ENCODE data around the gene TOP2A. TPM values are rescaled to one million over a fixed set of nuclear protein-coding genes. Genes with fewer than 3 reads are reported as not detected.
A peak's percentile ranks its signal among the peaks of the same experiment; 100 is the strongest.

Gene TOP2A
- 4.9 and 41.6 TPM in 2 replicates for total RNA-seq
- 39.2 and 122 TPM in 2 replicates for polyA plus RNA-seq
- 30.2 and 100 TPM in 2 replicates for polyA plus RNA-seq (2012)
- 5.8 and 7.9 TPM in 2 replicates for polyA minus RNA-seq (ENCODE audit: low replicate concordance)

- Histone ChIP-seq H4K20me1 (ENCODE audit: control insufficient read depth, extremely low read depth, insufficient read depth, low read length) (no peaks in the 10 kb centered on the region), H3K4me3 (replicated peaks in 1 of 4; ENCODE audit: control extremely low read depth in 1 of 4, insufficient read depth in 1 of 4, low read depth in 3 of 4, low read length in 4 of 4) (peak within 1 kb of the TSS; percentile 60 to 84 (median 70)), H3K9ac (ENCODE audit: insufficient read depth, low read length) (peak within 1 kb of the TSS; percentile 63), H3K27ac (ENCODE audit: insufficient read depth, low read length) (peak within 1 kb of the TSS; percentile 86), H3K9me3 (ENCODE audit: control insufficient read depth, insufficient read depth, low read depth, low read length) (no peaks in the 10 kb centered on the region), H2AFZ (ENCODE audit: low read length) (peak within 1 kb of the TSS; percentile 72), H3K4me1 (ENCODE audit: control insufficient read depth, extremely low read depth, insufficient read depth, low read length) (peaks cover 7% of the 10 kb centered on the region), H3K4me2 (ENCODE audit: extremely low read depth, insufficient read depth, low read length) (peak within 1 kb of the TSS; percentile 97), H3K79me2 (ENCODE audit: control insufficient read depth, insufficient read depth, low read length) (peaks cover 33% of the 10 kb centered on the region), H3K27me3 (ENCODE audit: control insufficient read depth, insufficient read depth, low read length) (no peaks in the 10 kb centered on the region), H3K36me3 (ENCODE audit: control insufficient read depth, insufficient read depth, low read length) (no peaks in the 10 kb centered on the region)
- DNase-seq (ENCODE audit: low read depth in 2 of 2) = peak; percentile 99 to 100
- no peak for TF ChIP-seq EZH2 (IDR thresholded peaks at IDR 0.05; ENCODE audit: low read length, missing control alignments)
- TF ChIP-seq CTCF (conservative IDR thresholded peaks at IDR 0.05 in 1 of 2, IDR thresholded peaks at IDR 0.05 in 1 of 2; ENCODE audit: low read depth in 1 of 2, low read length in 2 of 2) = no peak
These were observed at the start of gene TOP2A for GRCh38 chr17:40417609-40418427. TOP2A (minus strand) TSS chr17:40417896; CDS start chr17:40417791, 105 bp downstream.

GRCh38 chr17:40467281-40467867 is 49.7 kb upstream of the TOP2A start:
- H3K9ac ChIP-seq (ENCODE audit: insufficient read depth, low read length) = no peak overlapping the region
- no peaks in the 10 kb centered on the region for H3K36me3 ChIP-seq (ENCODE audit: control insufficient read depth, insufficient read depth, low read length)
- no peak for DNase-seq (ENCODE audit: low read depth in 2 of 2)
- H2AFZ ChIP-seq (ENCODE audit: low read length) = no peak overlapping the region
- H3K4me2 ChIP-seq (ENCODE audit: extremely low read depth, insufficient read depth, low read length) = no peak overlapping the region
- H3K79me2 ChIP-seq (ENCODE audit: control insufficient read depth, insufficient read depth, low read length) = no peaks in the 10 kb centered on the region
- no peaks in the 10 kb centered on the region for H3K9me3 ChIP-seq (ENCODE audit: control insufficient read depth, insufficient read depth, low read depth, low read length)
- no peaks in the 10 kb centered on the region for H4K20me1 ChIP-seq (ENCODE audit: control insufficient read depth, extremely low read depth, insufficient read depth, low read length)
- no peak for TF ChIP-seq CTCF (conservative IDR thresholded peaks at IDR 0.05 in 1 of 2, IDR thresholded peaks at IDR 0.05 in 1 of 2; ENCODE audit: low read depth in 1 of 2, low read length in 2 of 2)
- no peak for TF ChIP-seq EZH2 (IDR thresholded peaks at IDR 0.05; ENCODE audit: low read length, missing control alignments)
- peaks cover 12% of the 10 kb centered on the region for H3K4me1 ChIP-seq (ENCODE audit: control insufficient read depth, extremely low read depth, insufficient read depth, low read length)
- H3K27ac ChIP-seq (ENCODE audit: insufficient read depth, low read length) = no peak overlapping the region
- H3K4me3 ChIP-seq (replicated peaks in 1 of 4; ENCODE audit: control extremely low read depth in 1 of 4, insufficient read depth in 1 of 4, low read depth in 3 of 4, low read length in 4 of 4) = no peak overlapping the region
- H3K27me3 ChIP-seq (ENCODE audit: control insufficient read depth, insufficient read depth, low read length) = no peaks in the 10 kb centered on the region

GRCh38 chr17:40466298-40466971 is 48.7 kb upstream of the TOP2A start:
- Histone ChIP-seq H3K9ac (ENCODE audit: insufficient read depth, low read length) (no peak overlapping the region), H3K9me3 (ENCODE audit: control insufficient read depth, insufficient read depth, low read depth, low read length) (no peaks in the 10 kb centered on the region), H3K79me2 (ENCODE audit: control insufficient read depth, insufficient read depth, low read length) (no peaks in the 10 kb centered on the region), H4K20me1 (ENCODE audit: control insufficient read depth, extremely low read depth, insufficient read depth, low read length) (no peaks in the 10 kb centered on the region), H3K4me2 (ENCODE audit: extremely low read depth, insufficient read depth, low read length) (no peak overlapping the region), H2AFZ (ENCODE audit: low read length) (no peak overlapping the region), H3K27ac (ENCODE audit: insufficient read depth, low read length) (no peak overlapping the region), H3K4me3 (replicated peaks in 1 of 4; ENCODE audit: control extremely low read depth in 1 of 4, insufficient read depth in 1 of 4, low read depth in 3 of 4, low read length in 4 of 4) (no peak overlapping the region), H3K36me3 (ENCODE audit: control insufficient read depth, insufficient read depth, low read length) (no peaks in the 10 kb centered on the region), H3K27me3 (ENCODE audit: control insufficient read depth, insufficient read depth, low read length) (no peaks in the 10 kb centered on the region), H3K4me1 (ENCODE audit: control insufficient read depth, extremely low read depth, insufficient read depth, low read length) (peaks cover 14% of the 10 kb centered on the region)
- TF ChIP-seq CTCF (conservative IDR thresholded peaks at IDR 0.05 in 1 of 2, IDR thresholded peaks at IDR 0.05 in 1 of 2; ENCODE audit: low read depth in 1 of 2, low read length in 2 of 2) (no peak), EZH2 (IDR thresholded peaks at IDR 0.05; ENCODE audit: low read length, missing control alignments) (no peak)
- no peak for DNase-seq (ENCODE audit: low read depth in 2 of 2)
